MM.1S (cell line): ENCODE data around the gene PLA2G4F.

ENCODE experiments used
- DNase-seq: peaks from one replicate; pipeline ENCODE4 v3.0.0-alpha.2; 2015
- H2AFZ ChIP-seq: fragments of 300-600 bp; sonication (generic); 2 replicates; pipeline ENCODE4 v1.6.0; 2016; ENCODE audit warnings: antibody characterized with exemption, low read length
- H3F3A ChIP-seq: fragments of 300-600 bp; sonication (generic); 2 replicates; pipeline ENCODE4 v1.6.1; 2016; ENCODE audit warnings: mild to moderate bottlenecking, antibody characterized with exemption, low read length, moderate library complexity, mixed read lengths; ENCODE audit not compliant: insufficient read depth
- H3K27ac ChIP-seq: fragments of 300-600 bp; sonication (generic); 2 replicates; pipeline ENCODE4 v1.5.1; 2016; ENCODE audit warnings: mild to moderate bottlenecking, low read length
- H3K27me3 ChIP-seq: fragments of 300-600 bp; sonication (generic); replicated peaks from 2 replicates; pipeline ENCODE4 v1.6.0; 2016; ENCODE audit warnings: low read length; ENCODE audit not compliant: insufficient read depth
- H3K36me3 ChIP-seq: fragments of 300-600 bp; sonication (generic); replicated peaks from 2 replicates; pipeline ENCODE4 v1.6.1; 2016; ENCODE audit warnings: mild to moderate bottlenecking, low read length, mixed read lengths; ENCODE audit not compliant: insufficient read depth
- H3K4me1 ChIP-seq: fragments of 300-600 bp; sonication (generic); 2 replicates; pipeline ENCODE4 v1.6.1; 2016; ENCODE audit warnings: low read length, mixed read lengths
- H3K4me2 ChIP-seq: fragments of 300-600 bp; sonication (generic); 2 replicates; pipeline ENCODE4 v1.6.0; 2016; ENCODE audit warnings: low read depth, low read length
- H3K4me3 ChIP-seq: fragments of 300-600 bp; sonication (generic); 2 replicates; pipeline ENCODE4 v1.5.1; 2016; ENCODE audit warnings: low read length, mixed read lengths
- H3K79me2 ChIP-seq: fragments of 300-600 bp; sonication (generic); 2 replicates; pipeline ENCODE4 v1.6.1; 2016; ENCODE audit warnings: mixed run types, low read length, mixed read lengths
- H3K9ac ChIP-seq: fragments of 300-600 bp; sonication (generic); 2 replicates; pipeline ENCODE4 v1.6.1; 2016; ENCODE audit warnings: low read length, mixed read lengths
- H3K9me2 ChIP-seq: fragments of 300-600 bp; sonication (generic); replicated peaks from 2 replicates; pipeline ENCODE4 v1.6.1; 2016; ENCODE audit warnings: mild to moderate bottlenecking, low read length, mixed read lengths; ENCODE audit not compliant: insufficient read depth
- H3K9me3 ChIP-seq: fragments of 300-600 bp; sonication (generic); replicated peaks from 2 replicates; pipeline ENCODE4 v1.6.1; 2016; ENCODE audit warnings: mild to moderate bottlenecking, low read length, mixed read lengths; ENCODE audit not compliant: insufficient read depth
- H4K20me1 ChIP-seq: fragments of 300-600 bp; sonication (generic); 2 replicates; pipeline ENCODE4 v1.6.1; 2016; ENCODE audit warnings: mild to moderate bottlenecking, low read length, moderate library complexity, mixed read lengths; ENCODE audit not compliant: insufficient read depth
- EZH2 ChIP-seq: fragments of 300-600 bp; sonication (generic); optimal IDR thresholded peaks from 2 replicates; pipeline ENCODE3; 2017; ENCODE audit warnings: low read depth, mild to moderate bottlenecking, antibody characterized with exemption, low read length, mixed read lengths
- EZH2phosphoT487 ChIP-seq: fragments of 300-600 bp; sonication (generic); IDR thresholded peaks from 2 replicates; pipeline ENCODE4 v1.6.1; 2018; ENCODE audit warnings: antibody characterized with exemption, low read length
- TF ChIP-seq, protein P1 (sequence below): fragments of 300-600 bp; sonication (generic); IDR thresholded peaks from 2 replicates; pipeline ENCODE4 v1.5.1; 2016; ENCODE audit warnings: antibody characterized with exemption, low read length, mixed read lengths

The PLA2G4F gene

DNA sequence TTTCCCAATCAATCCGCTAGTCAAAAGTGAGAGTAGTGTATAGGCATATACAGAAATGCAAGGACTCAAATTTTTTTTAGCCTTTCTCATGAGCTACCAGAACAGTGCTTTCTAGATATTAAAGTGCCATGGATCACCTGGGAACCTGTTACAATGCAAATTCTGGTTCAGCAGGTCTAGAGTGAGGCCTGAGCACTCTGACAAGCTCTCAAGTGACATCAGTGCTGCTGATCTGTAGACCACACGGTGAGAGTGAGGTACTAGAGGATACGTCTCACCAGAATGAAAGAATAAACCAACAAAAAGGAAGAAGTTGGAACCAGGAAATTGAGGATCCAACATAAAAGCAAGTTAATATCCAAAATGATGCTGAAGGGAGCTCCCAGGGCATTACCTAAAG is 46.1 kb downstream of the PLA2G4F start:
- TF ChIP-seq EZH2 (no peak), EZH2phosphoT487 (no peak)
- TF ChIP-seq, protein P1, sequence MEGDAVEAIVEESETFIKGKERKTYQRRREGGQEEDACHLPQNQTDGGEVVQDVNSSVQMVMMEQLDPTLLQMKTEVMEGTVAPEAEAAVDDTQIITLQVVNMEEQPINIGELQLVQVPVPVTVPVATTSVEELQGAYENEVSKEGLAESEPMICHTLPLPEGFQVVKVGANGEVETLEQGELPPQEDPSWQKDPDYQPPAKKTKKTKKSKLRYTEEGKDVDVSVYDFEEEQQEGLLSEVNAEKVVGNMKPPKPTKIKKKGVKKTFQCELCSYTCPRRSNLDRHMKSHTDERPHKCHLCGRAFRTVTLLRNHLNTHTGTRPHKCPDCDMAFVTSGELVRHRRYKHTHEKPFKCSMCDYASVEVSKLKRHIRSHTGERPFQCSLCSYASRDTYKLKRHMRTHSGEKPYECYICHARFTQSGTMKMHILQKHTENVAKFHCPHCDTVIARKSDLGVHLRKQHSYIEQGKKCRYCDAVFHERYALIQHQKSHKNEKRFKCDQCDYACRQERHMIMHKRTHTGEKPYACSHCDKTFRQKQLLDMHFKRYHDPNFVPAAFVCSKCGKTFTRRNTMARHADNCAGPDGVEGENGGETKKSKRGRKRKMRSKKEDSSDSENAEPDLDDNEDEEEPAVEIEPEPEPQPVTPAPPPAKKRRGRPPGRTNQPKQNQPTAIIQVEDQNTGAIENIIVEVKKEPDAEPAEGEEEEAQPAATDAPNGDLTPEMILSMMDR: no peak
- Histone ChIP-seq H3K9ac (no peak overlapping the region), H3K27me3 (no peaks in the 10 kb centered on the region), H3K4me1 (peaks cover 6% of the 10 kb centered on the region; the same call in 1 of the 2 replicates), H3F3A (no peaks in the 10 kb centered on the region), H2AFZ (no peak overlapping the region), H3K27ac (no peak overlapping the region), H3K4me2 (no peak overlapping the region), H3K79me2 (no peaks in the 10 kb centered on the region), H3K36me3 (no peaks in the 10 kb centered on the region), H4K20me1 (no peaks in the 10 kb centered on the region), H3K9me2 (no peaks in the 10 kb centered on the region), H3K4me3 (no peak overlapping the region), H3K9me3 (no peaks in the 10 kb centered on the region)
- DNase-seq: no peak

DNA sequence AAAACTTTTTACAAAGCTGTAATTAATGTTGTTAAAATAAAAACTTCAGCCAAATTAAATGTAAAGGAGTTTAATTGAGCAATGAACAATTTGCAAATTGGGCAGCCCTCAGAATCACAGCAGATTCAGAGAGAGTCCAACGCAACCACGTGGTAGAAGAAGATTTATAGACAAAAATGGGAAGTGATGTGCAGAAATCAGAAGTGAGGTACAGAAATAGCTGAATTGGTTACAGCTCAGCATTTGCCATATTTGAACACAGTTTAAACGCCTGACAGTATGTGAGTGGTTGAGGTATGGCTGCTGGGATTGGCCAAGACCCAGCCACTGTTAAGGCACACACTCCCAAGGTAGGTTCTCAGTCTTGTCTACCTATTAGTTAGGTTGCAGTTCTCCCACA is 47.6 kb downstream of the PLA2G4F start:
- Histone ChIP-seq H3K27ac (no peak overlapping the region), H3K4me2 (no peak overlapping the region), H3K27me3 (no peaks in the 10 kb centered on the region), H3F3A (no peaks in the 10 kb centered on the region), H3K79me2 (no peaks in the 10 kb centered on the region), H3K9me2 (no peaks in the 10 kb centered on the region), H4K20me1 (no peaks in the 10 kb centered on the region), H3K4me3 (no peak overlapping the region), H2AFZ (no peak overlapping the region), H3K9me3 (no peaks in the 10 kb centered on the region), H3K9ac (no peak overlapping the region), H3K36me3 (no peaks in the 10 kb centered on the region), H3K4me1 (peaks cover 6% of the 10 kb centered on the region; the same call in 1 of the 2 replicates)
- no peak for DNase-seq
- TF ChIP-seq EZH2 (no peak), EZH2phosphoT487 (no peak)
- TF ChIP-seq, protein P1: no peak

DNA sequence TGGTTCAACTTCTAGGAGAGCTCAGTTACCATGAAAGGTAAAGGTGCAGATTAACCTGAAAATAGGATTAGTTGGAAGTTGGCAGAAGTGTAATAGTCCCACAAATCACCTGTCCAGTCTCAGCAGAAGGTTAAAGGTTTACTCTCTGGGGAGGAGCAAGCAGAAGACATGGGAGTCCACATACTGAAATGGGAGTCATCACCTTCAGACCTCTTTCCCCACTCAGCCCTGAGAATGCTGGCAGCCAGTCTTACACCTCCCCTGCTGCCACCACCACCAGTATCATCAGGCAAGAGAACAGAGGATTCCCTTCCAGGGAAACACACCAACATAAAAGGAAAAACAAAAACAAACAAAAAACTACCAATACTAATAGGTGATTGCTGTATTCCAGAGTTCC is 48.2 kb downstream of the PLA2G4F start:
- peaks cover 6% of the 10 kb centered on the region; the same call in 1 of the 2 replicates for H3K4me1 ChIP-seq
- no peak overlapping the region for H2AFZ ChIP-seq
- H3K79me2 ChIP-seq: no peaks in the 10 kb centered on the region
- H3F3A ChIP-seq: no peaks in the 10 kb centered on the region
- no peaks in the 10 kb centered on the region for H3K9me3 ChIP-seq
- H4K20me1 ChIP-seq: no peaks in the 10 kb centered on the region
- H3K4me2 ChIP-seq: no peak overlapping the region
- no peak overlapping the region for H3K27ac ChIP-seq
- no peak overlapping the region for H3K4me3 ChIP-seq
- DNase-seq: no peak
- no peaks in the 10 kb centered on the region for H3K27me3 ChIP-seq
- no peaks in the 10 kb centered on the region for H3K36me3 ChIP-seq
- H3K9me2 ChIP-seq: no peaks in the 10 kb centered on the region
- H3K9ac ChIP-seq: no peak overlapping the region
- TF ChIP-seq EZH2phosphoT487 (no peak), EZH2 (no peak)
- TF ChIP-seq, protein P1: no peak
